ENCODE data around the gene ZFP30. TPM values are rescaled to one million over a fixed set of nuclear protein-coding genes. Genes with fewer than 3 reads are reported as not detected.

ZFP30 gene
- total RNA-seq, 1 experiment from 2014 or later, result 4.7 TPM

DNA sequence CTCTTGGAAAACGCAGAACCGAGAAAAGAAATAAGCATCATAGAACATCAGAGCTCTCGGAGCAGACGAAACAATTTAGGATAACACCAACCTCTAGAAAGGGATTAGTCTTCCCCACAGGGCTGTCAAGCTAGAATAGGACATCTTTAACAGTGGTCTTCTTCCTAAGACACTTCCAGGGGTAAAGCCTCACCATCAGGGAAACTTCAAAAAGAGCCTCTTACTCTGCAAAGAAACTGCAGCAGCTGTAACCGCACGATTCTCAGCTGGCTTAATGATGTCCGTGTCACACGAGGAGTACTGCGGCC lies 61.3 kb downstream of the ZFP30 start:
- H3K4me1 ChIP-seq (ENCODE audit: control insufficient read depth in 1 of 2, insufficient read depth in 2 of 2, low read length in 2 of 2), result no peaks in the 10 kb centered on the region
- intact Hi-C loops (cut with micrococcal nuclease), result no loop called here
- no peak for ATAC-seq
- no peak for TF ChIP-seq CBX3 (IDR thresholded peaks at IDR 0.05; ENCODE audit: low read depth)
- TF ChIP-seq, protein P1, sequence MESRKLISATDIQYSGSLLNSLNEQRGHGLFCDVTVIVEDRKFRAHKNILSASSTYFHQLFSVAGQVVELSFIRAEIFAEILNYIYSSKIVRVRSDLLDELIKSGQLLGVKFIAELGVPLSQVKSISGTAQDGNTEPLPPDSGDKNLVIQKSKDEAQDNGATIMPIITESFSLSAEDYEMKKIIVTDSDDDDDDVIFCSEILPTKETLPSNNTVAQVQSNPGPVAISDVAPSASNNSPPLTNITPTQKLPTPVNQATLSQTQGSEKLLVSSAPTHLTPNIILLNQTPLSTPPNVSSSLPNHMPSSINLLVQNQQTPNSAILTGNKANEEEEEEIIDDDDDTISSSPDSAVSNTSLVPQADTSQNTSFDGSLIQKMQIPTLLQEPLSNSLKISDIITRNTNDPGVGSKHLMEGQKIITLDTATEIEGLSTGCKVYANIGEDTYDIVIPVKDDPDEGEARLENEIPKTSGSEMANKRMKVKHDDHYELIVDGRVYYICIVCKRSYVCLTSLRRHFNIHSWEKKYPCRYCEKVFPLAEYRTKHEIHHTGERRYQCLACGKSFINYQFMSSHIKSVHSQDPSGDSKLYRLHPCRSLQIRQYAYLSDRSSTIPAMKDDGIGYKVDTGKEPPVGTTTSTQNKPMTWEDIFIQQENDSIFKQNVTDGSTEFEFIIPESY (IDR thresholded peaks at IDR 0.05; ENCODE audit: extremely low read depth, insufficient replicate concordance, low read length), result no peak
- TF ChIP-seq TCF7L2 (IDR thresholded peaks at IDR 0.05; ENCODE audit: borderline replicate concordance, extremely low read depth, insufficient read depth, insufficient read length), result no peak
- no peak for TF ChIP-seq ZNF274 (IDR thresholded peaks at IDR 0.05; ENCODE audit: low read depth, low read length)
- TF ChIP-seq, protein P2, sequence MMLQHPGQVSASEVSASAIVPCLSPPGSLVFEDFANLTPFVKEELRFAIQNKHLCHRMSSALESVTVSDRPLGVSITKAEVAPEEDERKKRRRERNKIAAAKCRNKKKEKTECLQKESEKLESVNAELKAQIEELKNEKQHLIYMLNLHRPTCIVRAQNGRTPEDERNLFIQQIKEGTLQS (IDR thresholded peaks at IDR 0.05), result no peak
- no peak for TF ChIP-seq SP1 (IDR thresholded peaks at IDR 0.05; ENCODE audit: low read depth)
- TF ChIP-seq, protein P3, sequence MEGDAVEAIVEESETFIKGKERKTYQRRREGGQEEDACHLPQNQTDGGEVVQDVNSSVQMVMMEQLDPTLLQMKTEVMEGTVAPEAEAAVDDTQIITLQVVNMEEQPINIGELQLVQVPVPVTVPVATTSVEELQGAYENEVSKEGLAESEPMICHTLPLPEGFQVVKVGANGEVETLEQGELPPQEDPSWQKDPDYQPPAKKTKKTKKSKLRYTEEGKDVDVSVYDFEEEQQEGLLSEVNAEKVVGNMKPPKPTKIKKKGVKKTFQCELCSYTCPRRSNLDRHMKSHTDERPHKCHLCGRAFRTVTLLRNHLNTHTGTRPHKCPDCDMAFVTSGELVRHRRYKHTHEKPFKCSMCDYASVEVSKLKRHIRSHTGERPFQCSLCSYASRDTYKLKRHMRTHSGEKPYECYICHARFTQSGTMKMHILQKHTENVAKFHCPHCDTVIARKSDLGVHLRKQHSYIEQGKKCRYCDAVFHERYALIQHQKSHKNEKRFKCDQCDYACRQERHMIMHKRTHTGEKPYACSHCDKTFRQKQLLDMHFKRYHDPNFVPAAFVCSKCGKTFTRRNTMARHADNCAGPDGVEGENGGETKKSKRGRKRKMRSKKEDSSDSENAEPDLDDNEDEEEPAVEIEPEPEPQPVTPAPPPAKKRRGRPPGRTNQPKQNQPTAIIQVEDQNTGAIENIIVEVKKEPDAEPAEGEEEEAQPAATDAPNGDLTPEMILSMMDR (IDR thresholded peaks at IDR 0.05 in 2 of 3, conservative IDR thresholded peaks at IDR 0.05 in 1 of 3; ENCODE audit: borderline replicate concordance in 1 of 3, insufficient read depth in 1 of 3, low read depth in 2 of 3, low read length in 2 of 3), result no peak
- no peak for TF ChIP-seq YY1 (IDR thresholded peaks at IDR 0.05; ENCODE audit: extremely low read depth, insufficient replicate concordance, low read depth, low read length)
- no peak for TF ChIP-seq POLR2A (IDR thresholded peaks at IDR 0.05; ENCODE audit: borderline replicate concordance, extremely low read depth, insufficient read depth, insufficient read length)
- no peak for TF ChIP-seq EZH2 (IDR thresholded peaks at IDR 0.05)
- no peak for TF ChIP-seq EGR1 (IDR thresholded peaks at IDR 0.05; ENCODE audit: low read depth)
- no peak for TF ChIP-seq RAD21 (IDR thresholded peaks at IDR 0.05; ENCODE audit: low read depth)
- no peak for TF ChIP-seq SRF (IDR thresholded peaks at IDR 0.05; ENCODE audit: low read depth)
- RAD21 ChIA-PET (ENCODE audit: low non-redundant PET in 1 of 2, low total read pairs in 2 of 2, uncharacterized antibody in 2 of 2, unreplicated experiment in 2 of 2), result no interaction called here
- no peak overlapping the region for H3K4me3 ChIP-seq (replicated peaks in 1 of 2; ENCODE audit: low read depth in 1 of 2, low read length in 2 of 2)
- no peak for DNase-seq (ENCODE audit: low read depth, low spot score)
- H3K27me3 ChIP-seq (ENCODE audit: insufficient read depth, low read length), result no peaks in the 10 kb centered on the region
- H3K79me2 ChIP-seq (ENCODE audit: insufficient read depth, low read length), result no peaks in the 10 kb centered on the region
- no peak overlapping the region for H2AFZ ChIP-seq (ENCODE audit: low read depth, low read length, poor library complexity, severe bottlenecking)
- BruUV-seq (replicated peaks), result no TSS peak
- POLR2A ChIA-PET, result no interaction called here
- H4K20me1 ChIP-seq (ENCODE audit: insufficient read depth), result no peaks in the 10 kb centered on the region
- no peak overlapping the region for H3K27ac ChIP-seq (ENCODE audit: low read depth, low read length)
- H3K36me3 ChIP-seq (ENCODE audit: control insufficient read depth in 1 of 2, insufficient read depth in 2 of 2, low read length in 2 of 2), result no peaks in the 10 kb centered on the region
- H3K4me2 ChIP-seq (ENCODE audit: low read length), result no peak overlapping the region
- no peak overlapping the region for H3K9ac ChIP-seq (ENCODE audit: low read length)
- H3K9me2 ChIP-seq (ENCODE audit: insufficient read depth), result no peaks in the 10 kb centered on the region
- peaks cover 8 to 14% of the 10 kb centered on the region in 2 experiments; a peak in 2 of 4 replicates for H3K9me3 ChIP-seq (ENCODE audit: control insufficient read depth in 1 of 2, insufficient read depth in 1 of 2, low read depth in 1 of 2, low read length in 2 of 2)
- CTCF ChIA-PET, result no interaction called here

Data from HCT116 (cell line).